K562 (cell line): ENCODE measurements around the gene CIAO3. TPM values are rescaled to one million over a fixed set of nuclear protein-coding genes. Genes with fewer than 3 reads are reported as not detected.
A peak's percentile ranks its signal among the peaks of the same experiment; 100 is the strongest.

Source experiments
- ATF1 ChIP-seq, 2 experiments: fragments of 450-650 bp in 1 of 2; IDR thresholded peaks; 2 replicates each; pipeline ENCODE4 v1.6.1; 2016; ENCODE audit warnings: missing compliant biosample characterization in 1 of 2, missing genetic modification characterization in 1 of 2
- CTCFL ChIP-seq: IDR thresholded peaks from 2 replicates; pipeline ENCODE4 v1.6.1; 2011; ENCODE audit warnings: borderline replicate concordance, low read depth, mild to moderate bottlenecking, moderate library complexity, low read length; ENCODE audit not compliant: insufficient read depth, poor library complexity, severe bottlenecking
- PRDM10 ChIP-seq: fragments of 450-650 bp; IDR thresholded peaks from 2 replicates; pipeline ENCODE4 v1.6.1; 2018; ENCODE audit not compliant: partially characterized antibody
- SNRNP70 ChIP-seq: fragments of 200-400 bp; formaldehyde crosslinking; optimal IDR thresholded peaks from 2 replicates; pipeline ENCODE3; 2017; ENCODE audit warnings: low read depth, low read length
- WHSC1 ChIP-seq: IDR thresholded peaks from one replicate; pipeline ENCODE4 v1.6.1; 2012; ENCODE audit warnings: low read length, control low read depth, inconsistent platforms
- ZBTB5 ChIP-seq: fragments of 450-650 bp; IDR thresholded peaks from 2 replicates; pipeline ENCODE4 v1.6.1; 2017; ENCODE audit warnings: antibody characterized with exemption
- ZNF165 ChIP-seq: fragments of 250-450 bp; sonication (Bioruptor Pico); IDR thresholded peaks from 2 replicates; pipeline ENCODE4 v1.4.0; 2020; ENCODE audit warnings: borderline replicate concordance
- ZNF274 ChIP-seq: IDR thresholded peaks from 2 replicates; pipeline ENCODE4 v1.6.1; 2011; ENCODE audit warnings: low read depth, mild to moderate bottlenecking, low read length, moderate library complexity, borderline replicate concordance
- ZNF512 ChIP-seq: IDR thresholded peaks from 2 replicates; pipeline ENCODE4 v1.6.1; 2016; ENCODE audit warnings: missing genetic modification characterization, missing compliant biosample characterization
- polyA plus RNA-seq, 8 experiments: library from polyadenylated mRNA; depleted of rRNA in 4 of 8; stranded (reverse) in 5 of 8; unstranded in 3 of 8; fragments of >200 nt; fragmentation: Nextera tagmentation in 2 of 8; fragmentation: Illumina TruSeq in 1 of 8; extraction: Ambion mirVana in 2 of 8; extraction: Trizol in 1 of 8; gene quantifications; 2 replicates each; pipeline versions ENCODE4 v1.2.1 to v1.2.3, GENCODE V29; 2011 to 2014; ENCODE audit warnings: inconsistent platforms in 1 of 8, missing spikeins in 1 of 8
- total RNA-seq, 7 experiments: library from RNA; depleted of rRNA in 6 of 7; stranded (reverse); fragments of >200 nt in 6 of 7; fragmentation: Illumina TruSeq in 2 of 7; extraction: Trizol in 2 of 7; gene quantifications; 2 replicates each; pipeline versions ENCODE4 v1.2.1 to v1.2.3, GENCODE V29; 2011 to 2021; ENCODE audit warnings: low replicate concordance in 1 of 7
- TF ChIP-seq, protein P1 (sequence below): sonication (generic); formaldehyde crosslinking; IDR thresholded peaks from 2 replicates; pipeline ENCODE4 v1.8.1; 2023; ENCODE audit warnings: missing genetic modification reagents, mild to moderate bottlenecking, borderline replicate concordance

CIAO3 gene
- total and polyA plus RNA-seq, 9 of the 15 experiments (the other 6 are each of a cell fraction or from before 2014, with no cell fraction given) = 2.2 to 35.6 (median 18.7) TPM

- TF ChIP-seq ZBTB5 (peak; percentile 28; the same call in 1 of the 2 replicates), ATF1 (CRISPR knock-in tag; IDR thresholded peaks at IDR 0.05) (no peak), ATF1 (tag; IDR thresholded peaks at IDR 0.05) (no peak), SNRNP70 (no peak), WHSC1 (no peak), ZNF165 (CRISPR knock-in tag) (no peak), ZNF512 (tag) (0 out of 2 replicates have a peak, but pooled peaks have one; percentile 25), CTCFL (no peak), PRDM10 (no peak), ZNF274 (no peak)
- TF ChIP-seq, protein P1, sequence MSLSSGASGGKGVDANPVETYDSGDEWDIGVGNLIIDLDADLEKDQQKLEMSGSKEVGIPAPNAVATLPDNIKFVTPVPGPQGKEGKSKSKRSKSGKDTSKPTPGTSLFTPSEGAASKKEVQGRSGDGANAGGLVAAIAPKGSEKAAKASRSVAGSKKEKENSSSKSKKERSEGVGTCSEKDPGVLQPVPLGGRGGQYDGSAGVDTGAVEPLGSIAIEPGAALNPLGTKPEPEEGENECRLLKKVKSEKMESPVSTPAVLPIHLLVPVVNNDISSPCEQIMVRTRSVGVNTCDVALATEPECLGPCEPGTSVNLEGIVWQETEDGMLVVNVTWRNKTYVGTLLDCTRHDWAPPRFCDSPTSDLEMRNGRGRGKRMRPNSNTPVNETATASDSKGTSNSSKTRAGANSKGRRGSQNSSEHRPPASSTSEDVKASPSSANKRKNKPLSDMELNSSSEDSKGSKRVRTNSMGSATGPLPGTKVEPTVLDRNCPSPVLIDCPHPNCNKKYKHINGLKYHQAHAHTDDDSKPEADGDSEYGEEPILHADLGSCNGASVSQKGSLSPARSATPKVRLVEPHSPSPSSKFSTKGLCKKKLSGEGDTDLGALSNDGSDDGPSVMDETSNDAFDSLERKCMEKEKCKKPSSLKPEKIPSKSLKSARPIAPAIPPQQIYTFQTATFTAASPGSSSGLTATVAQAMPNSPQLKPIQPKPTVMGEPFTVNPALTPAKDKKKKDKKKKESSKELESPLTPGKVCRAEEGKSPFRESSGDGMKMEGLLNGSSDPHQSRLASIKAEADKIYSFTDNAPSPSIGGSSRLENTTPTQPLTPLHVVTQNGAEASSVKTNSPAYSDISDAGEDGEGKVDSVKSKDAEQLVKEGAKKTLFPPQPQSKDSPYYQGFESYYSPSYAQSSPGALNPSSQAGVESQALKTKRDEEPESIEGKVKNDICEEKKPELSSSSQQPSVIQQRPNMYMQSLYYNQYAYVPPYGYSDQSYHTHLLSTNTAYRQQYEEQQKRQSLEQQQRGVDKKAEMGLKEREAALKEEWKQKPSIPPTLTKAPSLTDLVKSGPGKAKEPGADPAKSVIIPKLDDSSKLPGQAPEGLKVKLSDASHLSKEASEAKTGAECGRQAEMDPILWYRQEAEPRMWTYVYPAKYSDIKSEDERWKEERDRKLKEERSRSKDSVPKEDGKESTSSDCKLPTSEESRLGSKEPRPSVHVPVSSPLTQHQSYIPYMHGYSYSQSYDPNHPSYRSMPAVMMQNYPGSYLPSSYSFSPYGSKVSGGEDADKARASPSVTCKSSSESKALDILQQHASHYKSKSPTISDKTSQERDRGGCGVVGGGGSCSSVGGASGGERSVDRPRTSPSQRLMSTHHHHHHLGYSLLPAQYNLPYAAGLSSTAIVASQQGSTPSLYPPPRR (CRISPR knock-in tag) = no peak
Observed at GRCh38 chr16:778909-779527, 38.2 kb upstream of the CIAO3 start (continued).
